Osteoblast (primary cell): ENCODE measurements around the gene LTB4R2. TPM values are rescaled to one million over a fixed set of nuclear protein-coding genes. Genes with fewer than 3 reads are reported as not detected.

ENCODE experiments used
- DNase-seq: peaks from one replicate; pipeline ENCODE4 v3.0.0; 2011; ENCODE audit warnings: low spot score, mixed read lengths; ENCODE audit not compliant: insufficient read length; ENCODE audit errors: missing footprints
- H2AFZ ChIP-seq: 2 replicates; pipeline ENCODE4 v1.6.0; 2011; ENCODE audit warnings: mild to moderate bottlenecking, low read length
- H3K27ac ChIP-seq: 2 replicates; pipeline ENCODE4 v1.5.1; 2011; ENCODE audit warnings: mild to moderate bottlenecking, low read depth, low read length, moderate library complexity
- H3K27me3 ChIP-seq: 2 replicates; pipeline ENCODE4 v1.6.0; 2012; ENCODE audit warnings: mild to moderate bottlenecking, control low read depth, inconsistent platforms, low read length, moderate library complexity; ENCODE audit not compliant: insufficient read depth
- H3K36me3 ChIP-seq: 2 replicates; pipeline ENCODE4 v1.5.1; 2011; ENCODE audit warnings: mild to moderate bottlenecking, low read length, control low read depth, moderate library complexity; ENCODE audit not compliant: insufficient read depth
- H3K4me1 ChIP-seq: 2 replicates; pipeline ENCODE4 v1.5.1; 2011; ENCODE audit warnings: mild to moderate bottlenecking, low read length, control low read depth, moderate library complexity; ENCODE audit not compliant: insufficient read depth
- H3K4me2 ChIP-seq: 2 replicates; pipeline ENCODE4 v1.6.0; 2011; ENCODE audit warnings: mild to moderate bottlenecking, low read length; ENCODE audit not compliant: insufficient read depth
- H3K4me3 ChIP-seq: fragments of 200-600 bp; sonication (generic); 3 replicates; pipeline ENCODE4 v1.5.1; 2012; ENCODE audit warnings: mild to moderate bottlenecking, low read length, inconsistent platforms; ENCODE audit not compliant: insufficient read depth
- H3K79me2 ChIP-seq: 2 replicates; pipeline ENCODE4 v1.6.0; 2012; ENCODE audit warnings: mild to moderate bottlenecking, low read length, control low read depth, inconsistent platforms; ENCODE audit not compliant: insufficient read depth
- H3K9me3 ChIP-seq: 2 replicates; pipeline ENCODE4 v1.5.1; 2011; ENCODE audit warnings: low read depth, low read length, control low read depth
- H4K20me1 ChIP-seq: 2 replicates; pipeline ENCODE4 v1.6.0; 2012; ENCODE audit warnings: mild to moderate bottlenecking, low read length, control low read depth; ENCODE audit not compliant: insufficient read depth
- CTCF ChIP-seq: IDR thresholded peaks from 2 replicates; pipeline ENCODE4 v1.5.1; 2011; ENCODE audit warnings: mild to moderate bottlenecking, low read depth, low read length, moderate library complexity; ENCODE audit errors: extremely low read depth
- total RNA-seq: library from RNA; depleted of rRNA; stranded (reverse); fragments of >200 nt; gene quantifications from 2 replicates; pipeline ENCODE4 v1.2.3, GENCODE V29; 2012

Gene LTB4R2
- total RNA-seq, 1 donor: 5.1 TPM

- Histone ChIP-seq H3K36me3 (peaks cover 20% of the 10 kb centered on the region), H3K4me2 (no peak overlapping the region), H3K27ac (no peak overlapping the region), H3K27me3 (no peaks in the 10 kb centered on the region), H4K20me1 (no peaks in the 10 kb centered on the region), H2AFZ (no peak overlapping the region), H3K9me3 (no peaks in the 10 kb centered on the region), H3K4me3 (no peak overlapping the region), H3K4me1 (peaks cover 6% of the 10 kb centered on the region), H3K79me2 (peaks cover 7% of the 10 kb centered on the region)
- TF ChIP-seq CTCF: no peak
- no peak for DNase-seq
These were observed 37.5 kb upstream of the LTB4R2 start for GRCh38 chr14:24272467-24272866.

DNA sequence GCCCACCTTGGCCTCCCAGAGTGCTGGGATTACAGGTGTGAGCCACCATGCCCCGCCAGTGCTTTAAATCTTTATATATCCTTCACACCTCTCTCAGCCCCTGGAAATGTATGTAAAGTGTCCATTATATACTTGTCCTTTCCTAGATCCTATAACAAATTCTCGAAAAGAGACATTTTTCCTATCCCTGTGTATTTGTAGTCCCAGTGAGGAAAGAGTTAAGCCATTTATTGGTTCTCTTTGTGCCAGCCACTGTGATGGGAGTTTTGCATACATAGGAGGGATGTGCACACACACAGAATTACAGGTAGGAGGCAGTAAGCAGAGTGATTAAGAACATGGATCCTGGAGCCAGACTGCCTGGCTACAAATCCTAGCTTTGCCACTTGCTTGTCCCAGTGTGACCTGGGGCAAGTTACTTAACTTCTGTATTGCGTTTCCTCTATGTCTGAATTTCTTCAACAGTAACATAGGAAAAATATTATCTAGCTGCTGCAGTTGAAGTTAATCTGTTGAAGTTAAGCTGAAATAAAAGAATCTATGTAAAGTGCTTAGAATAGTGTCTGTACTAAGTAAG is 36.4 kb upstream of the LTB4R2 start:
- TF ChIP-seq CTCF: no peak
- no peaks in the 10 kb centered on the region for H3K9me3 ChIP-seq
- no peak overlapping the region for H2AFZ ChIP-seq
- no peak overlapping the region for H3K4me3 ChIP-seq
- no peak overlapping the region for H3K4me2 ChIP-seq
- H3K79me2 ChIP-seq: peaks cover 7% of the 10 kb centered on the region
- peaks cover 13% of the 10 kb centered on the region for H3K36me3 ChIP-seq
- no peaks in the 10 kb centered on the region for H4K20me1 ChIP-seq
- H3K4me1 ChIP-seq: peaks cover 6% of the 10 kb centered on the region
- H3K27me3 ChIP-seq: no peaks in the 10 kb centered on the region
- H3K27ac ChIP-seq: no peak overlapping the region
- DNase-seq: no peak

- Histone ChIP-seq H3K79me2 (peaks cover 7% of the 10 kb centered on the region), H2AFZ (no peak overlapping the region), H3K36me3 (peaks cover 7% of the 10 kb centered on the region), H4K20me1 (no peaks in the 10 kb centered on the region), H3K4me1 (peaks cover 9% of the 10 kb centered on the region), H3K4me3 (no peak overlapping the region), H3K27ac (no peak overlapping the region), H3K27me3 (no peaks in the 10 kb centered on the region), H3K9me3 (no peaks in the 10 kb centered on the region), H3K4me2 (no peak overlapping the region)
- no peak for TF ChIP-seq CTCF
- no peak for DNase-seq
These were observed 35.8 kb upstream of the LTB4R2 start for GRCh38 chr14:24274101-24274543.

- Histone ChIP-seq H2AFZ (no peak overlapping the region), H3K4me1 (peaks cover 13% of the 10 kb centered on the region), H3K4me2 (no peak overlapping the region), H3K27ac (no peak overlapping the region), H4K20me1 (no peaks in the 10 kb centered on the region), H3K36me3 (no peaks in the 10 kb centered on the region), H3K9me3 (no peaks in the 10 kb centered on the region), H3K27me3 (no peaks in the 10 kb centered on the region), H3K4me3 (no peak overlapping the region), H3K79me2 (no peaks in the 10 kb centered on the region)
- no peak for TF ChIP-seq CTCF
- DNase-seq: peak; percentile 72
These were observed 32.9 kb upstream of the LTB4R2 start for GRCh38 chr14:24277071-24277470.
